ENCODE data around the gene TSPAN11.
"Not testable (repeated sequence)": the region's sequence is repeated elsewhere in the genome, so short reads cannot be mapped to it uniquely, and the experiment has no call there.

TSPAN11 gene

DNA sequence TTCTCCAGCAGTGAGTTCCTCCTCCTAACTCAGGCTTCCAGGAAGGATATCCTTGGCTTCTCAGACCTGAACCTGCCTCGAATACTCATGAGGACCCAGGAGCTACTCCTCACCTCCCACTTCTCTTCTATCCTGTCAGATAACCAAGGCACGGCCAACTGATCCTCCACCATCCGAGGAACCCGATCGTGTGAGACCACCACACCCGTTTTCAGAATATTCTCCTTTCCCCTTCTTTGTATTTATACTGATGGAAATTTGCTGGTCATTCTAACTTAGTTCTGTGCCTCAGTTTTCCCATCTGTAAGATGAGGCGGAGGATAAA is 86.0 kb downstream of the TSPAN11 start:
- H3K36me3 Mint-ChIP-seq, H3K27ac Mint-ChIP-seq: not testable (repeated sequence)
- H3K27me3 Mint-ChIP-seq = peaks cover 12% of the 10 kb centered on the region

DNA sequence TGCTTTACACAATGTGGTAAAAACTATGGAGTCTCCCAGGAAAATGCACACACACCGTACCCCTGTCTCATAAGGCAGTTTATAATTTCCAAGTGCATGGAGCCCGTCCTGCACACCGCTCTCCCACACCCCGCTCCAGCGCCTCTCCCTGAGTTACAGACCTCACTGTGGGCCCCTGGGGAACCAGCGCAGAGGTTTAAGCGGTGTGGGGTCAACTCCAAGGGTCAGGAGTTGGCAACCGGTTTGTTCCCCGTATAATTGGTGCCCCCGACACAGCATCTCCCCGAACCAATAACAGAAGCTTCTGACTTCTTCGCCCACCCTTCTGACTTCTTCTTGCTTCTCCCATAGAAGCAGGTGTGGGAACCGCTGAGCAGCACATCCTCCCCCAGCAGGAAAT is 88.7 kb downstream of the TSPAN11 start:
- peaks cover 21% of the 10 kb centered on the region for H3K27me3 Mint-ChIP-seq
- CTCF ChIA-PET = no interaction called here
- no peaks in the 10 kb centered on the region for H3K36me3 Mint-ChIP-seq
- no peak overlapping the region for H3K4me3 Mint-ChIP-seq
- no peak overlapping the region for H3K27ac Mint-ChIP-seq
- no peaks in the 10 kb centered on the region for H3K9me3 Mint-ChIP-seq
- DNase-seq = no peak
- H3K4me1 Mint-ChIP-seq = no peaks in the 10 kb centered on the region

More for the DNA sequence above, 86.0 kb downstream of the TSPAN11 start:
- H3K4me1 Mint-ChIP-seq, H3K4me3 Mint-ChIP-seq, H3K9me3 Mint-ChIP-seq, DNase-seq: not testable (repeated sequence)
- CTCF ChIA-PET = interaction anchor here (1.2 kb wide), 1 partner anchor 164 kb away, joined by 3 read pairs; no protein-coding TSS in a partner anchor

DNA sequence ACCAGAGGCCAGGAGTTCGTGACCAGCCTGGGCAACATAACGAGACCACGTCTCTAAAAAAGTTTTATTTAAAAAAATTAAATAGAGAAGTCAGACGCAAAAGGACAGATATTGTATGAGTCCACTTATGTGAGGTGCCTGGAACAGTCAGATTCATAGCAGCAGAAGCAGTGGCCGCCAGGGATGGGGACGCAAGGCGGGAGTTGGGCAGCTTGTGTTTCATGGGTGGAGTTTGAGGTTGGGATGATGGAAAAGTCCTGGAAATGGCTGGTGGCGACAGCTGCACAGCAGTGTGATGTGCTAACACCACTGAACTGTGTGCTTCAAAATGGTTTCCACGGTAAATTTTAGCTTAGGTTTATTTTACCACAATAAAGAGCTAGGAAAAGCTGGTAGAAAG is 89.5 kb downstream of the TSPAN11 start:
- Mint-ChIP-seq H3K9me3 (no peaks in the 10 kb centered on the region), H3K27ac (no peak overlapping the region), H3K4me1 (no peaks in the 10 kb centered on the region), H3K4me3 (no peak overlapping the region), H3K27me3 (peaks cover 28% of the 10 kb centered on the region), H3K36me3 (no peaks in the 10 kb centered on the region)
- DNase-seq = no peak
- CTCF ChIA-PET = no interaction called here

DNA sequence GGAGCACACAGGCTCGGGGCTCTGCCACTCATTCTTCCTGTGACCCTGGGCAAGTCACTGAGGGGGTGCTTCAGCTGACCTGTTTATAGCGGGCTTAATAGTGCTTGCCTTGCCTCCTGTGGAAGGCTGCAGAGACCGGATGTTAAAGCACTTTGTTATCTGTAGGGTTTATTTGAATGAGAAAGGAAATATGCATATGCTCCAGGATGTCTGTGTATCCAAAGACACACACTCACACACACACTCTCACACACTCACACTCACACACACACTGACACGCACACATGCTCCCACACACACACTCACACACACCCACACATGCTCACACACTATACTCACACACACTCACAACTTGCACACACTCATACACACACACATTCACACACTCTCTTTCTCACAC is 91.0 kb downstream of the TSPAN11 start:
- H3K9me3 Mint-ChIP-seq = no peaks in the 10 kb centered on the region
- no peak overlapping the region for H3K27ac Mint-ChIP-seq
- no peak overlapping the region for H3K4me3 Mint-ChIP-seq
- no peaks in the 10 kb centered on the region for H3K36me3 Mint-ChIP-seq
- no peaks in the 10 kb centered on the region for H3K4me1 Mint-ChIP-seq
- no peak for DNase-seq
- H3K27me3 Mint-ChIP-seq = peaks cover 26% of the 10 kb centered on the region
- CTCF ChIA-PET = no interaction called here

DNA sequence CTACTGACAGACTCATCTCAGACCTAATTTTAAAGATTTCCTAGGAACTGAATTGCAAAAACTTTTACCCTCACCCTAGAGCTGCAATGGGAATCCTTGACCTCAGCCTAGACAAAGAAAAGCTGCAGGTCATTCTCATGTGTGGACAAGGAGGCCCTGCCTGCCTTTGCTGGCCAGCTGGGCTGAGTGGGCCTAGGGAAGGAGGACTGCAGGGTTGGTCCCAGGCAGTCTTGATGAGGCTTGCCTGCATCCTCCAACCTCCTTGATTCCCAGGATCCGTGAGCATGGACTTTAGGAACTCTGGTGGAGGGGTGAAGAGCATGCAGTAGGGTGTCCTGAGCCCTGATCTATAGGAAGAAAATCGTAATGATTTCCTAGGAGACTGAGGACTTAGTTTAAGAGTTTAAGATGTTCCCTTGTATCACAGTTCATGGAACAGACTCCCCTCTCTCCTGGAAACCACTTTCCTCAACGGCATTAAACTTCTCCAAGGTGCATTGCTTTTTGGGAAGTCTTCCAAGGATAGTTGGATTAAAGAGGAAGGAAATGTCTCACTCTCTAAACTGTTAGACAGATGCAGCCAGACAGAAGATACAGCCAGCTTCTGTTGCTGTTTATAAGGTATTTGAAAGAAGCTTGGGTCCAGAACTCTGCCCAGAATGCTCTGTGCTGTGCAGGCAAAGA is 91.7 kb downstream of the TSPAN11 start:
- peaks cover 32% of the 10 kb centered on the region for H3K27me3 Mint-ChIP-seq
- H3K27ac Mint-ChIP-seq = no peak overlapping the region

DNA sequence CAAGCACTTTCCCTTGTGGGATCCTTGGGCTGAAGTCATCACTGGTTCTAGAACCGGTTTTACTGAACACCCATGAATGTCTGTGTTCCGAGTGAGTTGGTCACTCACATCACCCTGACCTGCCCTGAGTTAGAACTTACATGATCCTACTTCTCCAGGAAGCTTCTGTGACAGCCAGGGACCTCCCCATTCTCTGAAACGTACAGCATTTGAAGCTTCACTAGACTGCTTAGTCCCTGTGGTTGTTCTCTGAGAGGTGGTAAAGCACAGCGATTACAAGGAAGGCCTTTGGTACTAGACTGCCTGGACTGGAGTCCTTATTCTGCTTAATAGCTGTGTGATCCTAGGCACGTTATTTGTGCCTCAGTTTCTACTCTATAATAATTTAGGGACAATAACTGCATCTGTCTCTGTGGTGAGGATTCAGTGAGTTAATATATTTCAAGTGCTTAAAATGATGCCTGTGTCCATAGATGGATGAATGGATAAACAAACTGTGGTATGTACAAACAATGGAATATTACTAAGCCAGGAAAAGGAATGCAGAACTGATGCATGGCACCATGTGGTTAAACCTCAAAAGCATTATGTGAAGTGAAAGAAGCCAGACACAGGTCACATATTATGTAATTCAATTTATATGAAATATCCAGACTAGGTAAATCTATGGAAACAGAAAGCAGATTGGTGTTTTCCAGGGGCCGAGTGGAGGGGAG is 92.4 kb downstream of the TSPAN11 start:
- no peaks in the 10 kb centered on the region for H3K9me3 Mint-ChIP-seq
- H3K27me3 Mint-ChIP-seq = peaks cover 37% of the 10 kb centered on the region
- H3K36me3 Mint-ChIP-seq = no peaks in the 10 kb centered on the region
- H3K27ac Mint-ChIP-seq = no peak overlapping the region
- no peaks in the 10 kb centered on the region for H3K4me1 Mint-ChIP-seq
- no peak for DNase-seq
- CTCF ChIA-PET = no interaction called here
- no peak overlapping the region for H3K4me3 Mint-ChIP-seq

More for the DNA sequence above, 91.7 kb downstream of the TSPAN11 start:
- no peaks in the 10 kb centered on the region for H3K9me3 Mint-ChIP-seq
- H3K36me3 Mint-ChIP-seq = no peaks in the 10 kb centered on the region
- H3K4me1 Mint-ChIP-seq = no peaks in the 10 kb centered on the region
- no peak for DNase-seq
- no peak overlapping the region for H3K4me3 Mint-ChIP-seq
- CTCF ChIA-PET = no interaction called here

DNA sequence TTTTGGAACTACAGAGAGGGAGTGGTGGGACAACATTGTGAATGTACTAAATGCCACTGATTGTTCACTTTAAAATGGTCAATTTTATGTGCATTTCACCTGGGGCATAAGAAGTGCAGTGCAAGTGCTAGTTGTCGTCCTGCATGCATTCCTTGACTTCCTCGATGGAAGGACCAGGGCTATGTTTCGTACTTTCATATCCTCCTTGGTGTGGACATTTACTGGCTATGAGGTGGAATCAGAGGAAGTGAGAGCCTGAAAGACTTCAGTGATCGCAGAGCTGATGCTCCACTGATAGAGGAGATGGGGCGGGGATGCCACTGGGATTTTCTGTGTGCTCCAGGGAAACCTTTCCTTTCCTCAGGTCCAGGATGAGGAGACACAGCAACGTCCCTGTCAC is 93.0 kb downstream of the TSPAN11 start:
- Mint-ChIP-seq H3K9me3 (no peaks in the 10 kb centered on the region), H3K27ac (no peak overlapping the region), H3K4me3 (no peak overlapping the region), H3K36me3 (no peaks in the 10 kb centered on the region), H3K4me1 (no peaks in the 10 kb centered on the region), H3K27me3 (peaks cover 37% of the 10 kb centered on the region)
- no peak for DNase-seq
- CTCF ChIA-PET = no interaction called here

DNA sequence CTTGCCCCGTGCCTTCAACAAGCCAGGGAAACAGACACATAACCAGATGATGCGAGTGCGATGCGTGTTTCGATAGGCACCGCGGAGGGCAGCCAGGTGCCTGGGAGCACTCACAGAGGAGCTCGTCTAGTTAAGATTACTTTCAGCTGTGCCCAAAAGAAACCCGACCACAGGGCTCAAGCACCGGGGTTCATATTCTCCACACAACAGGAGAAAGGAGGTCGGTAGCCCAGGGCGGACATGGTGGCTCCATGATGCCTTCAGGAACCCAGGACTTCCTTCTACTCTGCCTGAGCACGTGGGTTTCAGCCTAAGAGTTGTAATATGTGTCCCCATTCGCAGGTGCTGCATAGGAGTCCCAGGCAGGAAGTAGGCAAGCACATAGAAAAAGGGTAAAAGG is 93.4 kb downstream of the TSPAN11 start:
- Mint-ChIP-seq H3K27ac (no peak overlapping the region), H3K36me3 (no peaks in the 10 kb centered on the region), H3K27me3 (peaks cover 37% of the 10 kb centered on the region), H3K9me3 (no peaks in the 10 kb centered on the region), H3K4me1 (no peaks in the 10 kb centered on the region), H3K4me3 (no peak overlapping the region)
- DNase-seq = no peak
- CTCF ChIA-PET = no interaction called here

DNA sequence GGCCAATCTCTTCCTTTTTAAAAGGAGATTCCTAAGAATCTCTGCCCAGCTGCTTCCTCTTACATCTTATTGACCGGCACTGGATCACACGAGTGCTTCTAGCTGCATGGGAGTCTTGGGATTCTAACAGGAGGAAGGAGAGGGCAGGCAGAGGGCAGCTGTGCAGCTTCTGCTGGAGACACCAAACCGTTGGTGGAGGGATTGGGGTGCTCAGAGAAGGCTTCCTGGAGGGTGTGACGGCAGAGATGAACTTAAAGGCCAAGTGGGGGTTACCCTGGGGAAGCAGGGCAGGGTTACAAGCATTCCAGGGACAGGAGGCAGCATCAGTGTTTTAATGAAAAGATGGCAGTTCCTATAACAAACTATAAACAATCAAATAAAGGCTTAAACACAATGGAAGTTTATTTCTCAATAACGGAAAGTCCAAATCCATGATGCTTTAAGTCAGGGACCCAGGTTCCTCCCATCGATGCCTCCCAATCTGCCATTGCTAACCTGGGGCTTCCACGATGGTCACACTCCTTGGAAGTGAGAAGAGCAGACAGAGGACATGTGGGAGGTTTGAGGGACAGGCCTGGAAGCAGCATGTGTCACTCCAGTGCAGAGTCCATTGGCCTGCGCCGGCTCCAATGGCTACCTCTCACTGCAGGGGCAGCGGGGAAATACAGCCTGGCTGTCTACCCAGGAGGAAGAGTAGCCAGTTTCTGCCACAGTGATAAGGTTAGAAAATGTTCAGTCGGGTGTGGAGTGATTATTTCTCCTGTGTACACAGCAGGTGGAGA is 94.0 kb downstream of the TSPAN11 start:
- CTCF ChIA-PET = interaction anchor here (1.4 kb wide), 1 partner anchor 10 kb away, joined by 3 read pairs; no protein-coding TSS in a partner anchor
- H3K36me3 Mint-ChIP-seq = no peaks in the 10 kb centered on the region
- H3K4me1 Mint-ChIP-seq = no peaks in the 10 kb centered on the region
- no peak for DNase-seq
- no peaks in the 10 kb centered on the region for H3K9me3 Mint-ChIP-seq
- no peak overlapping the region for H3K4me3 Mint-ChIP-seq
- H3K27me3 Mint-ChIP-seq = peaks cover 34% of the 10 kb centered on the region
- no peak overlapping the region for H3K27ac Mint-ChIP-seq

DNA sequence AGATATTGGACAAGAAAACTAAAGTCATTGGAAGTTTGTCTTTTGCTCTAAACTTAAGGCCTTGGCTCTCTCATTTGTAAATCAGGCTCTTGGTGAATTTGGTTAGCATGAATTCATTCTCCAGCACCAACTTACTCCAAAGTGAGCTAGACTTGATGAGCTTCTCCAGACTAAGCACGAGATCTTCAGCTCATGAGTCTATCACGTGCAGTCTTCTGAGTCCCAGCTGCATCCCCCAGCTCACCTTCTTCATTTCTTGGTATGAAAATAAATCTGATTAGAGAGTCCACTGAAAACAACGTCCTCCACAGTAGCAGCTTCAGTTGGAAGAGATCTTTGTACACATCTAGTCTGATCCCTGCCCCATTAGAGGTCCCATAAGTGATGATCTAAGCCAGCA is 94.6 kb downstream of the TSPAN11 start:
- H3K36me3 Mint-ChIP-seq = no peaks in the 10 kb centered on the region
- CTCF ChIA-PET = interaction anchor here (1.4 kb wide), 1 partner anchor 10 kb away, joined by 3 read pairs; no protein-coding TSS in a partner anchor
- DNase-seq = no peak
- no peaks in the 10 kb centered on the region for H3K4me1 Mint-ChIP-seq
- no peaks in the 10 kb centered on the region for H3K9me3 Mint-ChIP-seq
- no peak overlapping the region for H3K27ac Mint-ChIP-seq
- no peak overlapping the region for H3K4me3 Mint-ChIP-seq
- H3K27me3 Mint-ChIP-seq = peaks cover 40% of the 10 kb centered on the region

DNA sequence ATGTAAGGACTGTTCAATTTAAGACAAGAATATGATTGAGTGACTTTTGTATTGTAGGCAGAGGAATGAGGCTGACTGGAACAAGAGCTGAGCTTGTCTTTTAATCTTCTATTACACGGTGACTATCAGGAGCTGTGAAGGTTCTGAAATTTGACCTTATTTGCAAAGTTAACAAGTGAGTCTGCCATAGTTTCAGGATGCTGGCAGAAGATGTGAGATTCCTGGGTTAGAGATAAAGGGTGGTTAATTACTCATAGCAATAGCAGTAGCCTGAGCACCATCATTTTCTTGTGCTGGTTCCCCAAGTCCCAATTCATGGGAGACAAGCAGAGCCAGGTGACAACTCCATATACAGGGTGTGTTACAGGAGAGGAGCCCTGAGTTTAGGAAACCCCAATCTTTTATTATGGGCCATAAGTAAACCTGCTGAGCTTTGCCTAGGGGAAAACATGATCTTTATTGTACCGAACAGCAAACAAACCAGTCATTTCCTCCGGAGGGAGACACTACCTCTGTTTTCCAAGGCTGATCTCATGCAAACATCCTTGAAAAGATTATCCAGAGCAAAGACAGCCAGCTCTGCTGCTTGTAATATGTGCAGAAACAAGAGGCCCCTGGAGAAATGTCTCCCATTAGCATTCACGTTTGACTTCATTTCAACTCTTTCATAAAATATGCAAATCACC is 95.4 kb downstream of the TSPAN11 start:
- H3K27me3 Mint-ChIP-seq = peaks cover 40% of the 10 kb centered on the region
- no peak overlapping the region for H3K4me3 Mint-ChIP-seq
- H3K27ac Mint-ChIP-seq = no peak overlapping the region
- no peaks in the 10 kb centered on the region for H3K36me3 Mint-ChIP-seq
- no peaks in the 10 kb centered on the region for H3K4me1 Mint-ChIP-seq
- H3K9me3 Mint-ChIP-seq = no peaks in the 10 kb centered on the region
- CTCF ChIA-PET = interaction anchor here (1.4 kb wide), 1 partner anchor 11 kb away, joined by 3 read pairs; no protein-coding TSS in a partner anchor
- no peak for DNase-seq

DNA sequence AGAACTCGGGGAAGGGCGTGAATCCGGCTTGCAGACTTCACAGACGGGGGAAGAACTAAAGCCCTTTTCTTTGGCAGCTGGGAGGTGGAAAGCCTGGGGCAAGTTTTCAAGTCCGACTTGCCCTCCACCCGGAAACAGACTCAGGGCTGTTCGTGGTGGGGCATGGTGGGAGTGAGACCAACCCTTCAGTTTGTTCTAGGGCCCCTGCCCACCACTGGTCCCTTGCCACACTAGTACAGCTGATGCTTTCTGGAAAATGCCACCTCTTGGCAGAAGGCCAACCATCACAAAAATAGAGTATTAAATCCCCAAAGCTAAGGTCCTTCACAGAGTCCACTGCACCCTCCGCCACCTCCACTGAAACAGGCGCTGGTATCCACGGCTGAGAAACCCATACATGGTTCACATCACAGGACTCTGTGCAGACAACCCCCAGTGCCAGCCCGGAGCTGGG is 96.8 kb downstream of the TSPAN11 start:
- Mint-ChIP-seq H3K27me3 (peaks cover 37% of the 10 kb centered on the region), H3K4me1 (no peaks in the 10 kb centered on the region), H3K9me3 (no peaks in the 10 kb centered on the region), H3K27ac (no peak overlapping the region), H3K36me3 (no peaks in the 10 kb centered on the region), H3K4me3 (no peak overlapping the region)
- no peak for DNase-seq
- CTCF ChIA-PET = no interaction called here

DNA sequence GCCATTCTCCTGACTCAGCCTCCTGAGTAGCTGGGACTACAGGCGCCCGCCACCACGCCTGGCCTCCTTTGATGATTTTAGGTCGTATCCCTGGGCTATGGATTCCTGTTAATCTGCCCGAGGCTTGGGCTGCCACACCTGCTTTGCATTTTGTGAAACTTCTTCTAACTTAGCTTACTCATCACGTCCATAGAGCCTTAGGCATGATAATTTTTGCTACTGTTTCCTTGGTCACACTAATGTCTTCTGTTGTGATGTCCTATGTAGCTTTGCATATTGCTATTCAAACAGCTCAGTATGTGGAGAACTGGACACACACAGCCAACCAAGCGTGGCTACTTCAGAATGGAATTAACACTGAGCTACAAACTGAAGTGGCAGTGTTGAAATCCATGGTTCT is 99.7 kb downstream of the TSPAN11 start:
- Mint-ChIP-seq H3K4me1 (no peaks in the 10 kb centered on the region), H3K27ac (no peak overlapping the region), H3K36me3 (no peaks in the 10 kb centered on the region), H3K27me3 (peaks cover 19% of the 10 kb centered on the region), H3K4me3 (no peak overlapping the region), H3K9me3 (no peaks in the 10 kb centered on the region)
- CTCF ChIA-PET = no interaction called here
- no peak for DNase-seq

DNA sequence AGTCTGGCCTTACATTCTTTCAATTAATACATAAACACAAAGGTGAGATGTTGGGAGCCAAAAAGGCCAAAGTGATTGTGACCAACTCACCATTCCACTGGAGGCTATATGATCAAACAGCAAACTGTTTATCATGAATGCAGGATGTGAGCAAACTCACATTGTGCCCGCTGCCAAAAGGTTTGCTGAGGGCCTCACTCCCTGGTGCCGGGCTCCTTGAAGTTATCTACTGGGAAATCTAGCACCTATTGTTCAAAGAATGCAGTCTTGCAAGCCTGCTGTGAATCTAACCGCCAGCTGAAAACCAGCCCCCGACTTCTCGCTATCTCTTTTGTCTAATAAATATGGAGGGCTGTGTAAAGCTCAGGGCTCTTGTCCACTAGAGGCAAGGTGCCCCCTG is 100.5 kb downstream of the TSPAN11 start:
- H3K4me1 Mint-ChIP-seq, CTCF ChIA-PET, H3K27ac Mint-ChIP-seq, DNase-seq, H3K9me3 Mint-ChIP-seq, H3K4me3 Mint-ChIP-seq, H3K36me3 Mint-ChIP-seq: not testable (repeated sequence)
- peaks cover 18% of the 10 kb centered on the region for H3K27me3 Mint-ChIP-seq
